Stimulated activated CD8-positive, alpha-beta memory T cell treated with anti-CD3 and anti-CD28 coated beads, Interleukin-4, amount 100 ng/mL, for 48 hours (primary cell): ENCODE results near the gene LILRB5.
"Not testable (repeated sequence)": the region's sequence is repeated elsewhere in the genome, so short reads cannot be mapped to it uniquely, and the experiment has no call there.

Source experiments
- DNase-seq: peaks from one replicate; pipeline ENCODE4 v3.0.0-alpha.2; 2020

LILRB5 gene

GRCh38 chr19:54257116-54257480 lies at the start of gene LILRB5:
Gene LILRB5, minus strand, starts transcription at chr19:54257273. Its CDS starts 80 bp downstream, at chr19:54257193.
- no peak for DNase-seq

GRCh38 chr19:54305141-54305540 lies 48.1 kb upstream of the LILRB5 start:
- DNase-seq, result no peak

- DNase-seq, result no peak
These were observed 45.2 kb upstream of the LILRB5 start for GRCh38 chr19:54302257-54302656.

- no peak for DNase-seq
These were observed 42.4 kb upstream of the LILRB5 start for GRCh38 chr19:54299515-54299914.

GRCh38 chr19:54299126-54299498 lies 42.0 kb upstream of the LILRB5 start:
- DNase-seq, result peak; percentile 7

GRCh38 chr19:54298357-54299125 lies 41.5 kb upstream of the LILRB5 start:
- DNase-seq, result no peak

GRCh38 chr19:54297759-54298305 lies 40.8 kb upstream of the LILRB5 start:
- no peak for DNase-seq

GRCh38 chr19:54294539-54294938 lies 37.5 kb upstream of the LILRB5 start:
- DNase-seq, result no peak

- not testable (repeated sequence) for DNase-seq
These were observed 32.1 kb upstream of the LILRB5 start for GRCh38 chr19:54289160-54289559.

- DNase-seq, result no peak
These were observed 30.4 kb upstream of the LILRB5 start for GRCh38 chr19:54287456-54287855.

- not testable (repeated sequence) for DNase-seq
These were observed 29.2 kb upstream of the LILRB5 start for GRCh38 chr19:54286283-54286682.

GRCh38 chr19:54285427-54286056 lies 28.5 kb upstream of the LILRB5 start:
- not testable (repeated sequence) for DNase-seq

- no peak for DNase-seq
These were observed 25.8 kb upstream of the LILRB5 start for GRCh38 chr19:54282686-54283470.

GRCh38 chr19:54281729-54282075 lies 24.6 kb upstream of the LILRB5 start:
- not testable (repeated sequence) for DNase-seq

- no peak for DNase-seq
These were observed 24.1 kb upstream of the LILRB5 start, which contains the start of gene LILRB2 for GRCh38 chr19:54281007-54281728. Gene LILRB2, minus strand, starts transcription at chr19:54281110. Its CDS starts 614 bp downstream, at chr19:54280496.

GRCh38 chr19:54280441-54280840 lies 23.4 kb upstream of the LILRB5 start:
- DNase-seq, result not testable (repeated sequence)

- not testable (repeated sequence) for DNase-seq
These were observed 23.0 kb upstream of the LILRB5 start for GRCh38 chr19:54280025-54280424.

GRCh38 chr19:54279406-54279962 lies 22.4 kb upstream of the LILRB5 start:
- DNase-seq, result no peak

- DNase-seq, result not testable (repeated sequence)
These were observed 21.6 kb upstream of the LILRB5 start for GRCh38 chr19:54278571-54279195.

- DNase-seq, result not testable (repeated sequence)
These were observed 21.0 kb upstream of the LILRB5 start for GRCh38 chr19:54278056-54278455.

GRCh38 chr19:54277111-54277615 lies 20.1 kb upstream of the LILRB5 start:
- DNase-seq, result not testable (repeated sequence)

GRCh38 chr19:54275951-54276350 lies 18.9 kb upstream of the LILRB5 start:
- no peak for DNase-seq
